Effector CD4-positive, alpha-beta T cell (primary cell): ENCODE results near the gene LIN52.

Experiments
- DNase-seq: peaks from one replicate; pipeline ENCODE4 v3.0.0-alpha.2; 2020

LIN52 gene

GRCh38 chr14:74239848-74240793 lies 155.4 kb downstream of the LIN52 start:
- no peak for DNase-seq

GRCh38 chr14:74240794-74241651 lies 156.3 kb downstream of the LIN52 start:
- no peak for DNase-seq

GRCh38 chr14:74241652-74242017 lies 156.9 kb downstream of the LIN52 start:
- DNase-seq = no peak

GRCh38 chr14:74242021-74242779 lies 157.4 kb downstream of the LIN52 start:
- no peak for DNase-seq

GRCh38 chr14:74242780-74243042 lies 158.0 kb downstream of the LIN52 start:
- DNase-seq = no peak

- no peak for DNase-seq
Measured at GRCh38 chr14:74243051-74243450, 158.3 kb downstream of the LIN52 start.

- DNase-seq = no peak
Measured at GRCh38 chr14:74244115-74244514, 159.4 kb downstream of the LIN52 start.

- no peak for DNase-seq
Measured at GRCh38 chr14:74245292-74245691, 160.5 kb downstream of the LIN52 start.

GRCh38 chr14:74246542-74246941 lies 161.8 kb downstream of the LIN52 start:
- DNase-seq = no peak

GRCh38 chr14:74248017-74248416 lies 163.3 kb downstream of the LIN52 start:
- no peak for DNase-seq

- DNase-seq = no peak
Measured at GRCh38 chr14:74249433-74250375, 164.9 kb downstream of the LIN52 start.
